Prostate gland (tissue), 2 donors: ENCODE measurements around the gene COL9A3. TPM values are rescaled to one million over a fixed set of nuclear protein-coding genes. Genes with fewer than 3 reads are reported as not detected.

ENCODE experiments used
- DNase-seq: peaks from one replicate; pipeline ENCODE4 v3.0.0-alpha.2; 2019; ENCODE audit warnings: low spot score
- H3K27ac ChIP-seq, 2 donors: fragments of 200-600 bp; sonication (generic); 2 replicates each; pipeline ENCODE4 v1.5.1; 2017 to 2019
- H3K27me3 ChIP-seq: fragments of 200-600 bp; sonication (generic); replicated peaks from 2 replicates; pipeline ENCODE4 v1.5.1; 2019; ENCODE audit not compliant: insufficient read depth
- H3K36me3 ChIP-seq, 2 donors: fragments of 200-600 bp; sonication (generic); 1 replicate in 1 of 2; 2 replicates in 1 of 2; pipeline versions ENCODE4 v1.5.1 to v1.8.1; 2017 to 2019
- H3K4me1 ChIP-seq: fragments of 200-600 bp; sonication (generic); replicated peaks from 2 replicates; pipeline ENCODE4 v1.5.1; 2019
- H3K4me3 ChIP-seq, 2 donors: fragments of 200-600 bp; sonication (generic); 2 replicates each; pipeline ENCODE4 v1.5.1; 2017 to 2019
- H3K9me3 ChIP-seq: fragments of 200-600 bp; sonication (generic); 2 replicates; pipeline ENCODE4 v1.5.1; 2017
- CTCF ChIP-seq, 4 experiments: fragments of 200-600 bp in 2 of 4; fragments of 450-650 bp in 2 of 4; sonication (generic) in 2 of 4; IDR thresholded peaks; 1 replicate in 3 of 4; 2 replicates in 1 of 4; pipeline ENCODE4 v1.5.1; 2016 to 2019; ENCODE audit warnings: antibody characterized with exemption in 4 of 4, mild to moderate bottlenecking in 2 of 4, moderate library complexity in 2 of 4
- POLR2A ChIP-seq: fragments of 450-650 bp; IDR thresholded peaks from one replicate; pipeline ENCODE4 v1.6.1; 2016; ENCODE audit warnings: antibody characterized with exemption, mild to moderate bottlenecking
- POLR2AphosphoS5 ChIP-seq: sonication (generic); formaldehyde crosslinking; IDR thresholded peaks from one replicate; pipeline ENCODE4 v1.6.1; 2017; ENCODE audit warnings: antibody characterized with exemption
- WGBS: methylation state at CpG from one replicate; pipeline ENCODE4 v1.1.5; 2018; 5-methylcytosine and 5-hydroxymethylcytosine counted together
- intact Hi-C: fragments of 100-400 bp; cut with DNase I; formaldehyde crosslinking; loops from one replicate; pipeline ENCODE4 v1.14.2; 2022
- total RNA-seq, 2 donors: library from RNA; depleted of rRNA; stranded (reverse); fragments of >200 nt; gene quantifications; one replicate each; pipeline ENCODE4 v1.1.0, GENCODE V29; 2016

Gene COL9A3
- total RNA-seq, 2 donors from 2014 or later, result 5.8 to 6.5 TPM

GRCh38 chr20:62802026-62802712 lies 14.7 kb upstream of the COL9A3 start:
- Histone ChIP-seq H3K4me3 (no peak overlapping the region), H3K27ac (no peak overlapping the region), H3K4me1 (peaks cover 5% of the 10 kb centered on the region), H3K36me3 (peaks cover 4 to 7% of the 10 kb centered on the region in 2 donors), H3K9me3 (no peaks in the 10 kb centered on the region), H3K27me3 (no peaks in the 10 kb centered on the region)
- DNase-seq, result no peak
- no peak for TF ChIP-seq CTCF (IDR thresholded peaks at IDR 0.05)
- TF ChIP-seq POLR2AphosphoS5, result no peak
- no peak for TF ChIP-seq POLR2A
- intact Hi-C loops, result loop anchor here (10.0 kb wide), 1 partner anchor 297 kb away; no protein-coding TSS in a partner anchor
- WGBS, result 74% methylated on average over 22 of the region's 22 CpGs

- Histone ChIP-seq H3K27ac (peak overlapping the region; percentile 89 to 91), H3K27me3 (no peaks in the 10 kb centered on the region), H3K36me3 (peaks cover under 1 to 14% of the 10 kb centered on the region in 2 donors), H3K4me1 (no peaks in the 10 kb centered on the region), H3K9me3 (no peaks in the 10 kb centered on the region), H3K4me3 (peak overlapping the region; percentile 92 to 100)
- intact Hi-C loops, result loop anchor here (10.0 kb wide), 1 partner anchor 299 kb away; no protein-coding TSS in a partner anchor
- no peak for DNase-seq
- 16% methylated on average over 25 of the region's 25 CpGs for WGBS
- TF ChIP-seq POLR2AphosphoS5 (no peak), CTCF (IDR thresholded peaks at IDR 0.05) (no peak), POLR2A (no peak)
Observed at GRCh38 chr20:62804021-62804626, 12.7 kb upstream of the COL9A3 start.

- peaks cover 0 to 19% of the 10 kb centered on the region in 2 donors for H3K36me3 ChIP-seq
- peak within 1 kb of the TSS; percentile 89 to 91 for H3K27ac ChIP-seq
- H3K4me1 ChIP-seq, result no peaks in the 10 kb centered on the region
- peak within 1 kb of the TSS; percentile 92 to 100 for H3K4me3 ChIP-seq
- WGBS, result no CpG with 5 or more reads among the region's 77 CpGs
- no peaks in the 10 kb centered on the region for H3K27me3 ChIP-seq
- TF ChIP-seq CTCF (IDR thresholded peaks at IDR 0.05), result no peak
- peak; percentile 50 for TF ChIP-seq POLR2AphosphoS5
- TF ChIP-seq POLR2A, result peak; percentile 71
- intact Hi-C loops, result loop anchor here (5.0 to 10.0 kb wide), 2 partner anchors 137 to 300 kb away; no protein-coding TSS in a partner anchor
- no peaks in the 10 kb centered on the region for H3K9me3 ChIP-seq
- peak; percentile 62 for DNase-seq
Observed at GRCh38 chr20:62804627-62805154, 12.2 kb upstream of the COL9A3 start, which contains the start of gene OGFR. Gene OGFR, plus strand, starts transcription at chr20:62804835. Its CDS starts 25 bp downstream, at chr20:62804860.

GRCh38 chr20:62805155-62805710 lies 11.6 kb upstream of the COL9A3 start:
- Histone ChIP-seq H3K4me3 (peak overlapping the region; percentile 92 to 100), H3K4me1 (no peaks in the 10 kb centered on the region), H3K36me3 (peaks cover 0 to 25% of the 10 kb centered on the region in 2 donors), H3K9me3 (no peaks in the 10 kb centered on the region), H3K27me3 (no peaks in the 10 kb centered on the region), H3K27ac (peak overlapping the region; percentile 89 to 91)
- no peak for TF ChIP-seq POLR2A
- TF ChIP-seq CTCF (IDR thresholded peaks at IDR 0.05), result no peak
- no peak for TF ChIP-seq POLR2AphosphoS5
- intact Hi-C loops, result loop anchor here (5.0 to 10.0 kb wide), 2 partner anchors 138 to 300 kb away; no protein-coding TSS in a partner anchor
- DNase-seq, result no peak
- 0% methylated on average over 24 of the region's 58 CpGs for WGBS
